GM21619 (cell line): Measurements from ENCODE around the gene SULT4A1.

Experiments used
- ATAC-seq: cut with Tn5 transposase; IDR thresholded peaks from one replicate; pipeline ENCODE4 v1.9.1; 2021; ENCODE audit not compliant: unreplicated experiment

The SULT4A1 gene

DNA sequence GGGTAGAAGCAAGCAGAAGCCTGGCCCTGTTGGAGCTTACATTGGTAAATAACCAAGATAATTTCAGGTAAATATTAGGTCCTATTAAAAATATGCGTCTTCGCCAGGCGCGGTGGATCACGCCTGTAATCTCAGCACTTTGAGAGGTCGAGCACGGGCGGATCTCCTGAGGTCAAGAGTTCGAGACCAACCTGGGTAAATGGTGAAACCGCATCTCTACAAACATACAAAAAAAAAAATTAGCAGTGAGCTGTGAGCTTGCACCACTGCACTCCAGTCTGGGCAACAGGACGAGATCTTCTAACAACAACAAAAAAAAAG lies 529 bp upstream of the SULT4A1 start:
- no peak for ATAC-seq

DNA sequence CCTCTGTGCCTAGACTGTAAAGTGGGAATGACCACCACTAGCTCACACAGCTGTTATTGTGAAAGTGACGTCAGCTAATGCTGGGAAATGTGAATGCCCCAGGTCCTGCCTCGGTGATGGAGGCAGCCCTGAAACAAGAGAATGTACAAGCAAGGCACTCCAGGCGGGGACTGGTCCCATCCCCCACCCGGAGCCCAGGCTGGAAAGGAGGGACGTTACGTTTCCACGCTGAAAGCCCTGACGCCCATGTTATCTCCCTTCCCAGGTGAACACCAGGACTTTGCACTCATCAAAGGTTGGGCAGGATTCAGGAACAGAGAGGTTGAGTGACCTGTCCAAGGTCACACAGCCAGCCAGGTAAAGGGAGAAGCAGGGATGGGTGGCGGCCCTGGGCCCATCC lies 784 bp downstream of the SULT4A1 start:
- no peak for ATAC-seq

DNA sequence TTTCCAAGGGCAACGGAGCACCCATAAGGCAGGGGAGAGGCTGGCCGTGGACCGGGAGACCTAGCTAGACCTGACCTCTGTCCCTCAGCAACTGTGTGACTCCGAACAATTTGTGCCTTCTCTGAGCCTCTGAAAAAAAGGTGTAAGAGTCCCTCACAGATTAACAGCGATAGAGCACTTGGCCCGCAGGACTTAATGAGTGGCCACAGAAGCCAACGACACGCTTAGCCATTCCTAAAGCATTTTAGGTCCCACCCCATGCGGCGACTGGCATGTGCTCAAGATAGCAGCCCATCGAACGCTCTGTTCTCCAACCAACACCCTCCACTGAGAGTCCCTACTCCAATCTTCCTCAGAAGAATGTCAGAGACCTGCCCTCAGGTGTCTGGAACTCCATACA lies 1.5 kb downstream of the SULT4A1 start:
- ATAC-seq = no peak

DNA sequence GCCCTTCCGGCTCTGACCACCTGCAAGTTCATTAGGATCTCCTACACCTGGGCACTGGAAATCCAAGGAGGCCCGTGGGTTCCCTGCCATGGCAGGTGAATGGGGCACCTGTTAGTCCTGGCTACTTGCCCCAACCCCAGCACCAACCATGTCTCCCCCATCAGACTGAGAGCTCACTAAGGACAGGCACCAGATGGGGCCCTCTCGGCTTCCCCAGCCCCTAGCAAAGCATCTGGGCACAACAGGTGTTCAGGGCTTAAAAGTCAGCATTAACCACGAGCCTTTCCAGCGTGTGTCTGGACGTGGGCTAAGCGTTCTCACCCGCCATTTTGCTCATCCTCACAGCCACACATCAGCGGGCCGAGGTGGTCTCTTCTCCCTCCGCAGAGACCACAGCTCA lies 2.2 kb downstream of the SULT4A1 start:
- no peak for ATAC-seq

DNA sequence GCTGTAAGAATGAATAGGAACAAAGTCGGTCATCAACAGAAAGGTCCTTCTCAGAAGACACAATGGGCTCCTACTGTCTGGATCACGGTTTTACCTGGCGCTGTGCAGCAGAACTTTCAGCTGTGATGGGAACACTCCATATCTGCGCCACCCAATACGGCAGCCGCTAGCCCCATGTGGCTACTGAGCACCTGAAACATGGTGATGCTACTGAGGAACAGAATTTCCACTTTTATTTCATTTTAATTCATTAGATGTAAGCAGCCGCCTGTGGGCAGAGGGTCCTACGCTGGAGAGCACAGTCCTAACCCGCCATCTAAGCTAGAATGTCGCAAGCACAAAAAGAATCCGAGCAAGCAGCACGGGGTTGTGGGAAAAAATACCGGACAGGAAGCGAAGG lies 2.7 kb downstream of the SULT4A1 start:
- no peak for ATAC-seq

DNA sequence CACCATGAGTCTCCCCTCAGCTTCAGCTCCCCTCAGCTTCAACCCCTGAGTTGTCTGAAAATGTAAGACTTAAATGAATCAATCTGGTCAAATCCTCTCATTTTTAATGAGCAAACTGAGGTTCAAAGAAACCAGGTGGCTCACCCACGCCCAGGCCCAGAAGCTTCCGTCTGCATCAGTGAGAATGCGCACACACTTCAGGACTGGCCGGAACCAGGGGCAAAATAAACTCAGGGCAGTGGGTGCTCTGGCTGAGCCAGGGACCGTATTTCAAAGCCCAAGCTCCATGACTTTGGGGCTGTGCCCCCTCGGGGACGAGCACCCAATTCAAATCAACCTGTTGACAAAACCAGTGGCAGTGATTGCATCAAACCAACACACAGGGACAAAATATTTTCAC lies 3.1 kb downstream of the SULT4A1 start:
- no peak for ATAC-seq

DNA sequence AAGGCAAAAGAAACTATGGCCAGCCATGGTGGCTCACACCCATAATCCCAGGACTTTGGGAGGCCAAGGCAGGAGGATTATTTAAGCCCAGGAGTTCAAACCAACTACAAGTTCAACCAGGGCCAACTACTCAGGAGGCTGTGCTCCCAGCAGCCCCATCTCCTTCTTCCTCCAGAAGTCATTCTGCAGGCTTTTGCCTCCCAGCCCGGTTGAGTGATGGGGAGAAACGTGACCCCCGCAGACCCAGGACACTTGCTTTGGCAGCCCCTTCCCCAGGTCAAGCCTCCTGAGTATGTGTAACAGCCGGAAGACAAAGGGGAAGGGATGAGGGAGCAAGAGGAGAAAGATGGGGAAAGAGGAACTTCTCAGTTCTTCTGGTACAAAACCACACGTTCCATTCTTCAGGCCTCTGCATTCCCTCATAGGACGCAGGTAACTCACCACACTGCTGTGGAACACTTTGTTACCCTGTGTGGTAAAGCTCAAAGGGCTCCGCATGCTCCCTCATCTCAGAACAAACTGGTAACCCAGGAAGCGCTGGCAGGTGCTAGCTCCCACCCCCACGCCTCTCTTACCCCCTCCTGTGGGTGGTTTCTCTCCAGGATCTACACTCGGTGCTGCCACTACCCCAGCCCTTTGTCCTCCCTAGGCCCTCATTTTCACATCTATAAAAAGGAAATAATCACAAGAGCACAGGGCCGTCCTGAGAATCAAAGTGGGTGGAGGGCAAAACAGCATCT lies 4.0 kb downstream of the SULT4A1 start:
- ATAC-seq = no peak

DNA sequence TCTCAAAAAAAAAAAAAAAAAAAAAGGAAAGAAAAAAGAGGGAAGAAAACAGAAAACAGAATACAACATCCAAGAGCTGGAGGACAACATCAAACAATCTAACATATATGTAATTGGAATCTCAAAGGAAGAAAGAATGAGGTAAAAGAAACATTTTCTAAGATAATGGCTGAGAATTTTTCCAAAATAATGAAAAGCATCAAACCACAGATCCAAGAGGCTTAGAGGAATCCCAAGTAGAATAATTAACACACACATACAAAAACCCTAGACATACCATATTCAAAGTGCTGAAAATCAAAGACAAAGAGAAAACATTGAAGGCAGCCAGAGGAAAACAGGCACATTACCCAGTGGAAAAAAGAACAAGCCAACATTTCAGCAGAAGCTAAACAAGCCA lies 4.9 kb downstream of the SULT4A1 start:
- no peak for ATAC-seq

DNA sequence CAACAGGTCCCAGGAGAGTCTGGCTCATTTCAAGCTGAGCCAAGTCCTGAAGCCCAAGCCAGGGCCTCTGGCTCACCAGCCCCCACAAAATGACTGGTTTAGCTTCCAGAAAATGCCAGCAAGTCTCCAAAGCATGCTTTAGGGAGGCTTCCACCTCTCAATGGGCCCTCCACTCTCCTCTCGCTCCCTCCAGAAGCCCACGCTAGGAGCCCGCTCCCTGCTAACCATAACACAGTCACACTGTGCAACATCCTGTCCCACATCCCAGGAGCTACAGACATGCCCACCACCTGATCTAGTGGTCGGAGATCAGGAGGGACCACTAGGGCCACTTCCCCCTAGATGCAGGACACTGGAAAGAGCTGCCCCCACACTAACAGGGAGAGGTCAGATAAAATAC lies 6.9 kb downstream of the SULT4A1 start:
- no peak for ATAC-seq

DNA sequence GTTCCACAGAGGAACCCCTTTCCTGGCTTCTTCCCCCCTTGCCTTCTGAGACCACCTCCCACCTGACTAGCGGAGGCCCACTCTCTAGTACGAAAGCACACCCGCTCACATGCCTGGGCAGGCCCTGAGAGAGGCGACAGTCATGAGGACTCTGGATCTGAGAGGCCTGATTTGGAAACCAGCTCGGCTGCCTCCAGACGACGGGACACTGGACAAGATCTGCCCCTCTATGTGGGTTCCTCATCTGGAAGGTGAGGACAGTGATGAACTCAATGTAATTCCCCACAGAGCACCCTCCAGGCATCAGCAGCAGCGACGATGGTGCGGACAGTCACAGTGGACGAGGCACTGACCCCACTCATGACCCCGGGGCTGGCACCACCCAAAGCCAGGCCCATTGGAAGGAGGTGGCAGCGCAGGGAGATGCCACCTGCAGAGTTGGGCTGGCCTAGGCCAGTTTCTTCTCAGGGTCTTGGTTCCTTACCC lies 7.5 kb downstream of the SULT4A1 start:
- no peak for ATAC-seq

DNA sequence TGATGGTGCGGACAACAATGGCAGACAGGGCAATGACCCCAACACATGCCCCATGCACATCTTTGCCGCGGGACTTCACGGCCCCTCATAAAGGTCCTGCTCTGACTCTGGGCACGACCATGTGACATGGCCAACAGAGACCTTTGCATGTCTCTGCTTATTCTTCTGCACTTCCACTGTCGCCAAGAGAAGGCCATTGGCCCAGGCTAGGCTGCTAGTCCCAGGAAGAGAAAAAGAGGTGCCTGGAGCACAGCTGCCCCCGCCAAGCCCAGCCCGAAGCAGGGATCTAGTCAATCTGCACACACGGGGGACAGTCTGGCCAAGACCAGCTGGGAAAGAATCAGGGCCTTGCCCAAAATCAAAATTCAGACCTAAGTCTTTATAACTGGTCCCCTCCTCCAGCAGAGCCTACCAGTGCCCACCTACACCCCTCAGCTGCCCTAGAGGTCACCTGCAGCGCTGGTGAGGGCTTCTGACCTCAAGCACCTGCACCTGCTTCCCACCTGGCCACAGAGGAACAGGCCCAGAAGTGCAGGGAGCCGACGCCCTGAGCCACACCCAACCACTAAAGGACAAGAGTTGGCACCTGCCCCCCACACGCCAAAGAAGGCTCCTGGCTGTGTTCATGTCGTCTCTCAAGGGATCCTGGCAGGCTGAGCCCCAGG lies 8.1 kb downstream of the SULT4A1 start:
- ATAC-seq = no peak

DNA sequence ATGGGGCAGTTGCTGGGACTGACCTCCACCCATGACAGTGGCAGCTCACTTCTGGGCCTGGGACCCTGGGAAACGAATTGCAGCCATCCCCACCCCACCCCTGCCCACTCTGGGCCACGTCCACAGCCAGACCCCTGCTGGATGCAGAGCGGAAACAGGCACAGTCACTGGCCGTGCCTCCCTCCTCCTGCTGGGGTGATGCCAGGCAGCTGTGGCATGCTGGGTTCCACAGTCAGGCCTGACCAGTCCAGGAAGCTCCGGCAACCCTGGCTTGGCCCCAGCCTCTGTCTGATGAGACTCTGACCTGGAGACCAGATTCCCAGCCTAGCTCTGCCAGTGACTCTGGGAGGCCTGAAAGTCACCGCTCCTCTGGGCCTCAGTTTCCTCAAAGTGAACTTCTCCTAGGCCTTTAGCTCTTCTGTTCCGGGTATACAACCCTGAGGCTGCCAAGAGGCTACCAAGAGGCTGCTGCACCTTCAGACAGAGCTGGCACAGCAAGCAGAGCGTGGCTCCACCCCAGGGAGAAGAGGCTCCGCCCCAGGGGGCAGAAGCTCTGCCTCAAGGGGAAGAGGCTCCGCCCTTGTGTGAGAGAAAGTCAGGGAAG lies 8.9 kb downstream of the SULT4A1 start:
- no peak for ATAC-seq

DNA sequence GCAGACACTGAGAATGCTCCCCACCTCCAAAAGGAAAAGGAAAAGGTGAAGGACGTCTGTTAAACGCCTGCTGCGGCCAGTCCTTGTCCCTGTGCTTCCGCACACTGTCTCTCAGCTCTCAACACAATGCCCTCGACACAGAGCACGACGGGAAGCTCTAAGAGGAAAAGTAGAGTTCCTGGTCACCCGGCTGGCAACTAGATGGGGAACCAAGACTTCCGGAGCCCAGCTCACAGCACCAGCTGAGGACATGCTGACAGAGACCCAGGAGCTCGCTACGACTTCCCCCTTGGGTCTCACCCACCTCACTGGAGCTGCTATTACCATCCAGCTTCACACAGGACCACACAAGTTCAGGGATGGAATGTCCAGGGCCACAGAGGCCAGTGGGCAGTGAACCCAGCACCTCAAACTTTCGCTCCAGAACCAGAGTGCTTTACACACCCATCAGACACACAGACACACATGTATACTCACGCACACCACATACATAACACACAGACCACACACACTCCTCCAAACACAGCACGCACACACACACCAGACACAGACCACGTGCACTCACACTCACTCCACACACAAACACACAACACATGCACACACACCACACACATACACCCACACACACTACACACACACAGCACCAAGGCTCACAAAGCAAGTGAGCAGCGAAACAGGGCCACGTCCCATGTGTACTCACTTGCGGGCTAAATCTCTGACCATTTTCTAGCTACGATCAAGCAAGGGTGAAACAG lies 9.6 kb downstream of the SULT4A1 start:
- ATAC-seq = no peak

DNA sequence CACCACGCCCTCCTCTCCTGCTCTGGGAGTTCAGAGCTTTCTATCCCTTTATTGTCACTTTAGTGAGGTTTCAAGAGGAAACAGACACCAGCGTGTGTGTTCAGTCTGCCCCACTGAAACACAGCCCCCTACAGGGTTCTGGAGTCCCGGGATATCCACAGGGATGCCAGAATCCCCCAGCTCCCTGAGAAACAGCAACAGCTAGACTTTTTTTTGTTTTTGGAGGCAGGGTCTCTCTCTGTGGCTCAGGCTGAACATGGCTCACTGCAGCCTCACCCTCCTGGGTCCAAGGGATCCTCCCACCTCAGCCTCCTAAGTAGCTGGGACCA lies 10.4 kb downstream of the SULT4A1 start:
- ATAC-seq = no peak

DNA sequence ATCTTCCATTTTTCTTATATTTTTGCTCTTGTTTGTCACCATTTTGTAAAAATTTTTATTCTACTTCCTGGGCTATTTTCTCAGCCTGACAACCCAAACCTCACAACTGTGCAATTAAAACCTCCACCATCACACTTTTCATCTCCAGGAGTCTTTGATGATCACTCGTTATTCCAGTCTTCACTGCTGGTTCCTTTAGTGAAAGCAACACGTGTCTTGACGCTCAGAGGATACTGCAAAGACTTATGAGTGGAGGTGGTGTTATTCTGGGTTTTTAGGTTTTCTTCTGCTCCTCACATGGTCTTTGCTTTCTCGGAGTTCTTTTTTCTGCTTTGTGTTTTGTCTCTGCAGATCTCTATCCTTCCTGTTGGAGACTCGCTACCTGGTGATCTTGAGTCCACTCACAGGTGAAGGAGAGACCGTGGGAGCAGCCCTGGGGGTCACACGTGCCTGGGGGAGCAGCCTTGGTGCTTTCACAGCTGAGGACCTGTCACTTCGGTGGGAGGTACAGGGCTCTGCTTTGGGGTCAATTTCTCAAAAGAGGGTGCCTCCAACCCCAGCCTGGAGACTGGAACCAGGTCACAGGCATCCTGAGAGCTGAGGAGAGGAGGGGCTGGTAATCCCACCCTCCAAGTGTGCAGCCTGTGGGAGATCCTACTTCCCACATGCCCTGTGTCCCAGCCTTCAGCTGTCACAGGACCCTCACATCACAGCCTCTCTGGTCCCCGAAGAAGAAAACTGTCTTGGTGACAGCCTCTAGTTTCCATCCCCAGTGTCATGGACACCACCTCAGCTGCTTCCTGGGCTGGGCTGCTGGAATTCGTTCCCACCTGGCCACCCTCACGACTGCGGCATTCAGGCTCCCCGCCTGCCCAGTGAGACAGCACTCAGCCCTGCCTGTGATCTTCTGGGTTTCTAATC lies 11.0 kb downstream of the SULT4A1 start:
- no peak for ATAC-seq

DNA sequence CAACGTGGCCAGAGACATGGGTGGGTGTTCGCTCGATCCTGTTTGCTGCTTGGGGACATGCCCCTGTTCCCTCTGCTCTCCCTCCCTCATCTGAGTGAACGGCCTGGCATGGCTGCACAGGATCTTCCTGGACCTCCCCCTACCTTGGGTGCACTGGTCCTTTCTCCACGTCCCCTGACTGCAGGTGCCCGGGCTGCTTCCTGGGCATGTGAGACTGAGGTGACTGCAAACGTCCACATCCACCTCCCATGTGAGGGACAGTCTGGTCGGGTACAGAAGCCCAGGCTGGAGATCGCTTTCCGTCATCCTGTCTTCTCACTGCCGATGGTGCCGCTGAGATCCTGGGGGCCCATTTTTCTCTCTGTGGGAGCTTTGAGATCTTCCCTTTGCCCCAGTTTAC lies 11.8 kb downstream of the SULT4A1 start:
- no peak for ATAC-seq

DNA sequence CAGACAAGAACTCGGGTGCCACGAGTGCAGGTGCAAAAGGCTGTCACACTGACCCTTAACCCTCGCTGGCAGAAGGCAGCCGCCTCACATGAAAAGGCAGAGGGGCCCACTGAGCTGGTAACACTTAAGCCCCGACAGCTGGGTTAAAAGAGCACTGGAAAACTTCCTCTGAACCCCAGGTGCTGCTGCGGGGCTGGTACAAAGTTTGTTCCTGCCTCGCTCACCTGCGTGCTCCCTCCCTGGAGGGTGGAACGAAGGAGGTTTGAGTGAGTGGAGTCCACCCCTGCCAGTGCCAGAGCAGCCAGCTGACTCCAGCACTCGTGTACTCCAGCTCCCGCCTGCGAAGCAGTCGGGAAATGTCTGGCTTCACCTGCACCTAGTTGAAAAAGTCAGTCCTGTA lies 12.6 kb downstream of the SULT4A1 start:
- ATAC-seq = no peak

DNA sequence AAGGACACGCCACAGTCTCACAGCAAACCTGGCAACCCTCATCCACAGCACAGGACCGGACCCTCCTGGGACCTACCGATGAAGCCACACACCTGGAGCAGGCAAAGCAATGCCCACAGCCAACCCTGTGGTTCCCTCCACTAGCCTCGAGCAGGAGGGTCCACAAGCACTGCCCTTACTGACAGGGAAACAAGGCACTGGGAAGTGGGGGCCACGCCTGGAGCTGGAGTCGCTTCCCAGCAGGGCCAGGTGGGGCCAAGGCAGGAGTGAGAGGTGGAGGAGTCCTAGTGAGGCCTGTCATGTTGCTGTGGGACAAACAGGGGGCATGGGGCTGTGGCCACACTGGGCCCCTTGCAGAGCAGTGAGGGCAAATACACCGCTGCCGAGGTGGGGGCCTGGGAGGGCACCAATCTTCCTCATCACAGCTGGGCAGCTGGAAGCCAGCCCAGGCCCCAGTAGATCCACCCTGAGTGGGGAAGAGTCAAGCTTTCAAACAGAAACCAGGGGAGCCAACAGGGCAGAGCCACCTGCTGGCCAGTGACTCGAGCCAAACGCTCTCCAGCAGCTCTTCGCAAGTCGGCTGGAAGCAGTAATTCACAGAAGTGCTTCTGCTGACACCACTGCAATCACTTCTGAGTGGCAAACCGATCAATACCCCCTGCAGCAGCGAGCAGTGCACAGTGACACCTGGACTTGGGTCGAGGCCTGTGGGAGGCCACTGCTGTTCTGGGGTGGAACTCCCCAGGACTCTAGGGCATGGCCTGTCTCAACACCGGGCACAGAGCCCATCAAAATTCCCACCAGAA lies 13.7 kb downstream of the SULT4A1 start:
- no peak for ATAC-seq

DNA sequence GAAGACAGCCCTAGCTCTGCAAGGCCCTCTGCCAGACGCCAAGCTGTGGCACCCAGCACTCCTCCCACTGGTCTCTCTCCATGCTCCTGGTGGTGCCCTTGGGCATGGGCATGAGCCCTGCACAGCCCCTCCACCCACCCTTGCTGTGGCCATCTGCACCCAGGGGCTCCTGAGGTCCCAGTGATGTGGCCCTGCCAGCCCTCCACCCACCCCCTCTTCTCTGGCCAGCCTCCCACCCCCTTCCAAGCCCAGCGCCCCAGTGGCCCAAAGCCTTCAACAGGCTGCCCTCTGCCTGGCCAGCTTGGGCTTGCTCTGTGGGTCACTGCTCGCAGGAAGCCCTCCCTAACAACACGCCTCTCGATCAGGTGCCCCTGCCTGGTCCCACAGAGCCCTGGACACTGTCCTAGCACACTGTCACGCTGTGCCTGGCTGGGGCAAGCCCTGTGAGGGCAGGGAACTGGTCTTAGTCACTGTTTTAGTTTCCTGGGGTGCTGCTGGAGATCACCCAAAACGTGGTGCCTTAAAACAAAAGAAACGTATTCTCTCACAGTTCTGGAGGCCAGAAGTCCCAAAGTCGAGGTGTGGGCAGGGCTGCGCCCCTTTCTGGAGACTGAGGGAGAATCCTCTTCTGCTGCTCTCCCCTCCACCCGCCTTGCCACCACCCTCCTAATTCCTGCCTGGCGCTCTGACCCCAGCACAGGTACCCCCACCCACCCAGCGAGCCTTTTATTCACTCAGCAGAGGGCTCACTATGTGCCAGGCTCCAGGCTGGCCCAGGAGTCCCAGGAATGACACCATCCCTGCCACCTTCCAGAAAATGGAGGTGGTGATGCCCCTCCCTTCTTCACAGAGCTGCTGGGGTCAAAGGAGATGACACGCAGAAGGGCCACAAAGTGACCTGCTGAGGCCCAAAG lies 14.7 kb downstream of the SULT4A1 start:
- no peak for ATAC-seq
